Measurements from ENCODE around the gene TATDN2.
A peak's percentile ranks its signal among the peaks of the same experiment; 100 is the strongest.

The TATDN2 gene

DNA sequence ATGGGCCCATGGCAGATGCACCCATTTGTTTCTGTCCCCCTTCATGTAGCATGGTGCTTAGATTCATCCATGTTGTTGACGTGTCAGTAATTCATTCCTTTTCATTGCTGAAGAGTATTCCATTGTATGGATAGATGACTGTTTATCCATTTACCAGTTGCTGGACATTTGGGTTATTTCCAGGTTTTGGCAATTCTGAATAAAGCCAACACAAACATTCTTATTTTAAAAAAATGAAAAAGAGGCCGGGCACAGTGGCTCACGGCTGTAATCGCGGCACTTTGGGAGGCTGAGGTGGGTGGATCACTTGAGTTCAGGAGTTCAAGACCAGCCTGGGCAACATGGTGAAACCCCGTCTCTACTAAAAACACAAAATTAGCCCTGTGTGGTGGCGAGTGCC, 18.7 kb upstream of the TATDN2 start:
- H3K27ac ChIP-seq: no peak overlapping the region
- H3K4me3 ChIP-seq: no peak overlapping the region
- no peak for DNase-seq (ENCODE audit: low read depth, low spot score)
- H3K9me3 ChIP-seq (ENCODE audit: low read depth, low read length): no peaks in the 10 kb centered on the region
- TF ChIP-seq POLR2AphosphoS5 (IDR thresholded peaks at IDR 0.05; ENCODE audit: borderline replicate concordance, low read depth, low read length) (no peak), EZH2 (IDR thresholded peaks at IDR 0.05) (no peak), FOXP2 (optimal IDR thresholded peaks at IDR 0.05; ENCODE audit: control extremely low read depth, extremely low read length, insufficient read depth) (no peak)
- H3K9ac ChIP-seq (ENCODE audit: insufficient read length): no peak overlapping the region
- no peaks in the 10 kb centered on the region for H3K36me3 ChIP-seq (ENCODE audit: insufficient read depth, low read length)

- H3K4me3 ChIP-seq: no peak overlapping the region
- DNase-seq (ENCODE audit: low read depth, low spot score): no peak
- no peak overlapping the region for H3K9ac ChIP-seq (ENCODE audit: insufficient read length)
- H3K27ac ChIP-seq: no peak overlapping the region
- no peaks in the 10 kb centered on the region for H3K36me3 ChIP-seq (ENCODE audit: insufficient read depth, low read length)
- no peaks in the 10 kb centered on the region for H3K9me3 ChIP-seq (ENCODE audit: low read depth, low read length)
- TF ChIP-seq POLR2AphosphoS5 (IDR thresholded peaks at IDR 0.05; ENCODE audit: borderline replicate concordance, low read depth, low read length): no peak
- TF ChIP-seq EZH2 (IDR thresholded peaks at IDR 0.05): no peak
- no peak for TF ChIP-seq FOXP2 (optimal IDR thresholded peaks at IDR 0.05; ENCODE audit: control extremely low read depth, extremely low read length, insufficient read depth)
These were observed 16.1 kb upstream of the TATDN2 start for GRCh38 chr3:10232137-10232536.

DNA sequence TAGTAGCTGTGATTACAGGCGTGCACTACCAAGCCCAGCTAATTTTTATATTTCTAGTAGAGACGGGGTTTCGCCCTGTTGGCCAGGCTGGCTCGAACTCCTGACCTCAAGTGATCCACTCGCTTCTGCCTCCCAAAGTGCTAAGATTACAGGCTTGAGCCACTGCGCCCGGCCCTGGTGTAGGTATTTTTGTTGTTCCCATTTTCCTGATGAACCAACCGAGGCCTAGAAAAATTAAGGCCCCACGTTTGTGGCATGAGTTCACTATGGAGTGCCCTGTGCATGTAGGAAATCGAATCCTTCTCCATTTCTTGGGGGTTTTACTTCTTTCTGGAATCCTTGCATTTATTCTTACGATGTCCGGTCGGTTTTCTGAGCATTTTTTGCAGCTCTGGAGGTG, 14.3 kb upstream of the TATDN2 start:
- H3K9ac ChIP-seq (ENCODE audit: insufficient read length): no peak overlapping the region
- no peak overlapping the region for H3K27ac ChIP-seq
- no peak for DNase-seq (ENCODE audit: low read depth, low spot score)
- no peaks in the 10 kb centered on the region for H3K36me3 ChIP-seq (ENCODE audit: insufficient read depth, low read length)
- TF ChIP-seq EZH2 (IDR thresholded peaks at IDR 0.05) (no peak), FOXP2 (optimal IDR thresholded peaks at IDR 0.05; ENCODE audit: control extremely low read depth, extremely low read length, insufficient read depth) (no peak), POLR2AphosphoS5 (IDR thresholded peaks at IDR 0.05; ENCODE audit: borderline replicate concordance, low read depth, low read length) (no peak)
- H3K9me3 ChIP-seq (ENCODE audit: low read depth, low read length): no peaks in the 10 kb centered on the region
- no peak overlapping the region for H3K4me3 ChIP-seq

DNA sequence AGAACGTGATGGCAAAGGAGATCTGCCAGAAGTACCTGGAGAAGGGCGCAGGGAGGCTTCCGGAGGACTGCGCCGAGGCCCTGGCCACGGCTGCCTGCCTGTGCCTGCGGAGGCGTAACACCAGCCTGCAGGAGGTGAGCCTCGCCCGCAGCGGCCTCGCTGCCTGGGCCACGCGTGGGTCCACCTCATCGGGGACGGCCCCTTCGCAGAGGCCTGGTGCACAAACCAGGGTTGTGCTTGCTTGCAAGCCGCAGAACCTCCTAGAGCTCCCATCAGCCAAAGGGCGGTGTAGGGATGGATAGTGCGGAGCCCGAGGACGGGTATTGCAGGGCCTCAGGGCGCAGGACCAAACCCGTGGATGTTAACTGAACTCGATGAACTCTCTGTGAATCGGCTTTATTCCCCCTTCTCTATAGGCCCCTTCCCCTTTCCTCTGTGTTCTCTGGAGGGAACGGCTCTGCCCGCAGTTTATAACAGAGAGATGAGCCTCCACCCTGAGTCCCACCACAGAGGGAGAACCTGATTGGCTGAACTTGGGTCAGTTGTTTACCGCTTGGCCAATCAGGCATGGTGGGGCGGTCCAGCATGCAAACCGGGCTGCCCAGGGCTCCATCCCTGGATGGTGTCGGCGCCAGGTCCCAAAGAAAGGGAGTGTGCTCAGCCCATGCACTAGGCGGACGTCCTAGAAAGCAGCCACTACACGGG, 13.6 kb upstream of the TATDN2 start:
- H3K9me3 ChIP-seq (ENCODE audit: low read depth, low read length): no peaks in the 10 kb centered on the region
- H3K36me3 ChIP-seq (ENCODE audit: insufficient read depth, low read length): no peaks in the 10 kb centered on the region
- no peak for TF ChIP-seq POLR2AphosphoS5 (IDR thresholded peaks at IDR 0.05; ENCODE audit: borderline replicate concordance, low read depth, low read length)
- TF ChIP-seq EZH2 (IDR thresholded peaks at IDR 0.05): no peak
- no peak for TF ChIP-seq FOXP2 (optimal IDR thresholded peaks at IDR 0.05; ENCODE audit: control extremely low read depth, extremely low read length, insufficient read depth)
- H3K4me3 ChIP-seq: no peak overlapping the region
- no peak overlapping the region for H3K9ac ChIP-seq (ENCODE audit: insufficient read length)
- H3K27ac ChIP-seq: no peak overlapping the region
- no peak for DNase-seq (ENCODE audit: low read depth, low spot score)

DNA sequence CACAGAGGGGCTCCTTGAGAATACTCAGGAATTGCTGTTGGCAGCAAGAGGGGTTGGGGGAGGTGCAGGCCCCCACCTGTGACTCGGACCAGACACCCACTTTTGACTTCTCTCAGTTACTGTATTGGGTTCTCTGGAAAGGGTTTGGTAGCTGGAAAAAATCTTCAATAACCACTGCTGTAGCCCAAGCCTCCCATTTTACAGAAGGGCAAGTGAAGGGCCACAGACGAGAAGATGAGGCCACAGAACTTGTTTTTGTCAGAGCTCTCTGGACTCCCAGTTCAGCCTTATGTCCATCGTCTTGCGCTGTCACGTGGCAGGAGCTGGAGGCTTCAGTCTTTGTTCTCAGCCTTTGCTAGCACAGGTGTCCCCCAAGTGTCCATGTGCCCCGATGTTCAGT, 12.7 kb upstream of the TATDN2 start:
- H3K36me3 ChIP-seq (ENCODE audit: insufficient read depth, low read length): no peaks in the 10 kb centered on the region
- no peak overlapping the region for H3K9ac ChIP-seq (ENCODE audit: insufficient read length)
- no peak overlapping the region for H3K27ac ChIP-seq
- H3K4me3 ChIP-seq: no peak overlapping the region
- no peaks in the 10 kb centered on the region for H3K9me3 ChIP-seq (ENCODE audit: low read depth, low read length)
- TF ChIP-seq FOXP2 (optimal IDR thresholded peaks at IDR 0.05; ENCODE audit: control extremely low read depth, extremely low read length, insufficient read depth) (no peak), EZH2 (IDR thresholded peaks at IDR 0.05) (no peak), POLR2AphosphoS5 (IDR thresholded peaks at IDR 0.05; ENCODE audit: borderline replicate concordance, low read depth, low read length) (no peak)
- DNase-seq (ENCODE audit: low read depth, low spot score): no peak

- Histone ChIP-seq H3K27ac (no peak overlapping the region), H3K4me3 (no peak overlapping the region), H3K9ac (ENCODE audit: insufficient read length) (no peak overlapping the region), H3K9me3 (ENCODE audit: low read depth, low read length) (no peaks in the 10 kb centered on the region), H3K36me3 (ENCODE audit: insufficient read depth, low read length) (no peaks in the 10 kb centered on the region)
- no peak for DNase-seq (ENCODE audit: low read depth, low spot score)
- TF ChIP-seq FOXP2 (optimal IDR thresholded peaks at IDR 0.05; ENCODE audit: control extremely low read depth, extremely low read length, insufficient read depth): no peak
- TF ChIP-seq EZH2 (IDR thresholded peaks at IDR 0.05): no peak
- no peak for TF ChIP-seq POLR2AphosphoS5 (IDR thresholded peaks at IDR 0.05; ENCODE audit: borderline replicate concordance, low read depth, low read length)
These were observed 9.7 kb upstream of the TATDN2 start for GRCh38 chr3:10238345-10239183.

GRCh38 chr3:10240799-10241198, 7.5 kb upstream of the TATDN2 start:
- Histone ChIP-seq H3K36me3 (ENCODE audit: insufficient read depth, low read length) (no peaks in the 10 kb centered on the region), H3K9ac (ENCODE audit: insufficient read length) (no peak overlapping the region), H3K4me3 (no peak overlapping the region), H3K27ac (no peak overlapping the region), H3K9me3 (ENCODE audit: low read depth, low read length) (no peaks in the 10 kb centered on the region)
- no peak for TF ChIP-seq FOXP2 (optimal IDR thresholded peaks at IDR 0.05; ENCODE audit: control extremely low read depth, extremely low read length, insufficient read depth)
- TF ChIP-seq POLR2AphosphoS5 (IDR thresholded peaks at IDR 0.05; ENCODE audit: borderline replicate concordance, low read depth, low read length): no peak
- TF ChIP-seq EZH2 (IDR thresholded peaks at IDR 0.05): no peak
- no peak for DNase-seq (ENCODE audit: low read depth, low spot score)

DNA sequence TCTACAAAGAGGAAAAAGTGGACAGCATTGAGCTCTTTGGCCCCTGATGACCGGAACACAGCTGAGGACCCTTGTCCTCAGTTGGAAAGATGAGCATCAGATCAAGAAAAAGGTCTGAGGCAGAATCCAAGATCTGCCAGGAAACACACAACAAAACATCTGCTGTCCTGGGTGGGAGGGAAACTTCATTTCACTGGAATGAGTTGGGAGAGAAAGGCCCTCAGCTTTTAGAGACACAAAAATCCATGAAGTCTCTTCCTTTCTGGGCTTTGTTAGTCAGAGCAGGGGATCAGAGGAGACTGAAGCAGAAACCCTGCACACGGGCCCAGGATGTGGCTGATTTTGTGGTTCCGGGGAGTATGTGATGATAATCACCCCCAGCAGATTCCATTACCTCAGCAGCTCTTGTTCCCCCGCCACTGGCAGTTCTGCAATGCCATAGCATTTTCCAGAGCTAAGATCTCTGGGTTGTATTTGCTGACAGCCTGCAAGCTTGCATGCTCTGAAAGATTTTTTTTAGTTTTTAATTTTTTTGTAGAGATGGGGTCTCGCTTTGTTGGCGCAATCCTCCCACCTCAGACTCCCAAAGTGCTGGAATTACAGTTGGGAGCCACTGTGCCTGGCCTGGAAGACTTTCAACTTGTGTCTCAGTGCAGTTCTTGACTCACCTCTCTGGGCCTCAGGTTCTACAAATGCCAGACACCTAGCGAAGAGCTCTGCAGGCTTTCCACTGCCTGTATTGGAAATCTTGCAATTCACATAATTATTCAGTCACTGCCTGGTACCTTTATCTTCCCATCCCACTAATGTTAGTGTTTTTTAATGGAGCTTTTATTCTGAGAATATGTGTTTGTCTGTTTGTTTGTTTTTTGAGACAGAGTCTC, 5.8 kb upstream of the TATDN2 start:
- no peaks in the 10 kb centered on the region for H3K36me3 ChIP-seq (ENCODE audit: insufficient read depth, low read length)
- 0 out of 2 replicates have a peak overlapping the region, but pooled peaks have one; percentile 23 for H3K27ac ChIP-seq
- peak overlapping the region; percentile 39 for H3K9ac ChIP-seq (ENCODE audit: insufficient read length)
- no peak overlapping the region for H3K4me3 ChIP-seq
- no peaks in the 10 kb centered on the region for H3K9me3 ChIP-seq (ENCODE audit: low read depth, low read length)
- TF ChIP-seq FOXP2 (optimal IDR thresholded peaks at IDR 0.05; ENCODE audit: control extremely low read depth, extremely low read length, insufficient read depth) (no peak), POLR2AphosphoS5 (IDR thresholded peaks at IDR 0.05; ENCODE audit: borderline replicate concordance, low read depth, low read length) (no peak), EZH2 (IDR thresholded peaks at IDR 0.05) (no peak)
- no peak for DNase-seq (ENCODE audit: low read depth, low spot score)
